ENCODE data around the gene KPNA5. TPM values are rescaled to one million over a fixed set of nuclear protein-coding genes. Genes with fewer than 3 reads are reported as not detected.

The KPNA5 gene
- total and polyA plus RNA-seq, 9 donors: 7.1 to 50.6 (median 34.6) TPM

GRCh38 chr6:116767715-116768114 is 86.7 kb downstream of the KPNA5 start:
- intact Hi-C loops (cut with DNase I): no loop called here
- DNase-seq: no peak
- Histone ChIP-seq H3K9me3 (peaks cover 0 to 4% of the 10 kb centered on the region in 2 donors), H3K36me3 (no peaks in the 10 kb centered on the region), H3K4me3 (no peak overlapping the region), H3K4me1 (ENCODE audit: insufficient read depth) (peaks cover 9% of the 10 kb centered on the region), H3K27ac (no peak overlapping the region), H3K27me3 (no peaks in the 10 kb centered on the region)
- TF ChIP-seq CTCF (IDR thresholded peaks at IDR 0.05) (no peak), EP300 (IDR thresholded peaks at IDR 0.05) (no peak), POLR2A (IDR thresholded peaks at IDR 0.05) (no peak)
- WGBS, 3 donors: 22 to 36% (median 33%) methylated on average over 2 of the region's 2 CpGs

- DNase-seq: no peak
- intact Hi-C loops (cut with DNase I): no loop called here
- Histone ChIP-seq H3K9me3 (no peaks in the 10 kb centered on the region), H3K4me1 (ENCODE audit: insufficient read depth) (no peaks in the 10 kb centered on the region), H3K27me3 (no peaks in the 10 kb centered on the region), H3K36me3 (no peaks in the 10 kb centered on the region), H3K4me3 (no peak overlapping the region), H3K27ac (no peak overlapping the region)
- 75 to 87% (median 79%) methylated on average over 1 of the region's 1 CpG for WGBS, 3 donors
- TF ChIP-seq POLR2A (IDR thresholded peaks at IDR 0.05) (no peak), CTCF (IDR thresholded peaks at IDR 0.05) (no peak), EP300 (IDR thresholded peaks at IDR 0.05) (no peak)
Observed at GRCh38 chr6:116772450-116772849, 91.4 kb downstream of the KPNA5 start.

GRCh38 chr6:116773886-116774285 is 92.9 kb downstream of the KPNA5 start:
- Histone ChIP-seq H3K4me1 (ENCODE audit: insufficient read depth) (no peaks in the 10 kb centered on the region), H3K36me3 (no peaks in the 10 kb centered on the region), H3K4me3 (no peak overlapping the region), H3K9me3 (no peaks in the 10 kb centered on the region), H3K27ac (no peak overlapping the region), H3K27me3 (no peaks in the 10 kb centered on the region)
- no peak for DNase-seq
- 59 to 69% (median 59%) methylated on average over 1 of the region's 1 CpG for WGBS, 3 donors
- intact Hi-C loops (cut with DNase I): no loop called here
- TF ChIP-seq POLR2A (IDR thresholded peaks at IDR 0.05): no peak
- TF ChIP-seq CTCF (IDR thresholded peaks at IDR 0.05): no peak
- no peak for TF ChIP-seq EP300 (IDR thresholded peaks at IDR 0.05)

- H3K4me3 ChIP-seq: no peak overlapping the region
- intact Hi-C loops (cut with DNase I): no loop called here
Observed at GRCh38 chr6:116779573-116780164, 98.7 kb downstream of the KPNA5 start.

More at GRCh38 chr6:116779573-116780164, 98.7 kb downstream of the KPNA5 start:
- H3K36me3 ChIP-seq: no peaks in the 10 kb centered on the region
- no peak overlapping the region for H3K27ac ChIP-seq
- 16 to 26% (median 24%) methylated on average over 13 of the region's 13 CpGs for WGBS, 3 donors
- no peak for TF ChIP-seq POLR2A (IDR thresholded peaks at IDR 0.05)
- peak in 1 of 3 donors; percentile 10 for TF ChIP-seq CTCF (IDR thresholded peaks at IDR 0.05)
- no peak for TF ChIP-seq EP300 (IDR thresholded peaks at IDR 0.05)
- no peaks in the 10 kb centered on the region for H3K27me3 ChIP-seq
- no peaks in the 10 kb centered on the region for H3K4me1 ChIP-seq (ENCODE audit: insufficient read depth)
- no peaks in the 10 kb centered on the region for H3K9me3 ChIP-seq
- no peak for DNase-seq
